Measurements from ENCODE around the gene TMEM50B. TPM values are rescaled to one million over a fixed set of nuclear protein-coding genes. Genes with fewer than 3 reads are reported as not detected.

TMEM50B gene
- total RNA-seq, 3 donors from 2014 or later (not counting 1 experiment from before 2014, with no cell fraction given): 34.5 to 42.1 (median 40.5) TPM

- H3K27ac Mint-ChIP-seq: no peak overlapping the region
- peaks cover 53% of the 10 kb centered on the region for H3K27me3 ChIP-seq (ENCODE audit: control insufficient read depth, insufficient read depth, low read length)
- H3K36me3 ChIP-seq (ENCODE audit: control insufficient read depth, insufficient read depth, low read length): no peaks in the 10 kb centered on the region
- WGBS (ENCODE audit: insufficient coverage): 78% methylated on average over 5 of the region's 6 CpGs
- peaks cover 8 to 11% of the 10 kb centered on the region in 2 donors for H3K4me1 Mint-ChIP-seq
- H3K27ac ChIP-seq (ENCODE audit: low read length): no peak overlapping the region
- TF ChIP-seq CTCF (IDR thresholded peaks at IDR 0.05): no peak
- peaks cover 35% of the 10 kb centered on the region for H3K4me1 ChIP-seq (ENCODE audit: control insufficient read depth, insufficient read depth, low read length)
- H3K9me3 Mint-ChIP-seq: no peaks in the 10 kb centered on the region
- H3K36me3 Mint-ChIP-seq: no peaks in the 10 kb centered on the region
- peak in 1 of 2 donors; percentile 18 for DNase-seq
- intact Hi-C loops (cut with micrococcal nuclease): no loop called here
- ATAC-seq: no peak
- no peak overlapping the region for H3K4me3 ChIP-seq (ENCODE audit: low read length)
- no peak overlapping the region for H3K4me3 Mint-ChIP-seq
- no peaks in the 10 kb centered on the region for H3K9me3 ChIP-seq (ENCODE audit: control insufficient read depth, insufficient read depth, low read length)
- H3K27me3 Mint-ChIP-seq (ENCODE audit: low read depth in 2 of 2): peaks cover 55 to 57% of the 10 kb centered on the region in 2 donors
Measured at GRCh38 chr21:33401630-33401992, 78.2 kb downstream of the TMEM50B start.

Other genes with a start within 250 kb of the TMEM50B start
- gene IL10RB, start 213.6 kb downstream of the TMEM50B start, total RNA-seq: 10 to 100 TPM; 18.4 to 27.8 (median 27.3) TPM
- 10 to 100 TPM; 15.0 to 21.3 (median 19.3) TPM for gene IFNAR1, start 155.0 kb downstream of the TMEM50B start, total RNA-seq
- gene IFNGR2, start 76.6 kb downstream of the TMEM50B start, total RNA-seq: 10 to 100 TPM in 1 of 3 donors, 1 to 10 TPM in 2; 3.6 to 16.5 (median 8.6) TPM
- under 1 TPM in 2 of 3 donors, not detected in 1; 0.41 to 0.63 TPM for gene DNAJC28, start 11.7 kb upstream of the TMEM50B start, total RNA-seq
- gene GART, start 62.1 kb upstream of the TMEM50B start, total RNA-seq: 10 to 100 TPM; 33.4 to 53.1 (median 34.6) TPM
- 100 to 1,000 TPM; 348 to 442 (median 416) TPM for gene SON, start 63.1 kb upstream of the TMEM50B start, total RNA-seq
- gene DONSON, start 108.7 kb upstream of the TMEM50B start, total RNA-seq: 10 to 100 TPM; 17.0 to 18.3 (median 17.3) TPM
- 10 to 100 TPM; 25.8 to 32.8 (median 30.0) TPM for gene CRYZL1, start 161.8 kb upstream of the TMEM50B start, total RNA-seq
- gene ITSN1, start 162.5 kb upstream of the TMEM50B start, total RNA-seq: 1 to 10 TPM; 1.5 to 5.1 (median 2.7) TPM

Data from natural killer cell (primary cell).